Breast epithelium (tissue), 4 donors: ENCODE results near the gene RBM3. TPM values are rescaled to one million over a fixed set of nuclear protein-coding genes. Genes with fewer than 3 reads are reported as not detected.

ENCODE experiments used
- DNase-seq, 2 donors: peaks; one replicate each; pipeline ENCODE4 v3.0.0-alpha.2; 2019; ENCODE audit warnings: low spot score in 2 of 2
- H3K27ac ChIP-seq, 2 donors: fragments of 200-600 bp; sonication (generic) in 1 of 2; one replicate each; pipeline ENCODE4 v1.5.1; 2016 to 2019; ENCODE audit warnings: mild to moderate bottlenecking in 1 of 2
- H3K27me3 ChIP-seq, 2 donors: fragments of 200-600 bp; sonication (generic) in 1 of 2; one replicate each; pipeline versions ENCODE4 v1.5.1 to v1.6.0; 2017 to 2019; ENCODE audit warnings: control low read depth in 1 of 2, mild to moderate bottlenecking in 1 of 2
- H3K36me3 ChIP-seq: fragments of 200-600 bp; one replicate; pipeline ENCODE4 v1.5.1; 2019
- H3K4me1 ChIP-seq, 2 donors: fragments of 200-600 bp; sonication (generic); one replicate each; pipeline ENCODE4 v1.5.1; 2016 to 2019; ENCODE audit warnings: control low read depth in 1 of 2
- H3K4me3 ChIP-seq, 3 donors: fragments of 200-600 bp; sonication (generic); 1 replicate in 2 of 3; 2 replicates in 1 of 3; pipeline ENCODE4 v1.5.1; 2016 to 2019; ENCODE audit warnings: mild to moderate bottlenecking in 3 of 3, moderate library complexity in 2 of 3
- H3K9me3 ChIP-seq, 2 donors: fragments of 200-600 bp; sonication (generic) in 1 of 2; one replicate each; pipeline ENCODE4 v1.5.1; 2016 to 2019; ENCODE audit warnings: control low read depth in 1 of 2
- POLR2A ChIP-seq: fragments of 450-650 bp; IDR thresholded peaks from one replicate; pipeline ENCODE4 v1.6.1; 2016; ENCODE audit warnings: antibody characterized with exemption, mild to moderate bottlenecking, moderate library complexity
- POLR2AphosphoS5 ChIP-seq, 3 donors: sonication (generic); formaldehyde crosslinking; IDR thresholded peaks; one replicate each; pipeline ENCODE4 v1.6.1; 2017; ENCODE audit warnings: antibody characterized with exemption in 3 of 3
- intact Hi-C: fragments of 100-400 bp; cut with DNase I; formaldehyde crosslinking; loops from one replicate; pipeline ENCODE4 v1.15.1; 2023; ENCODE audit warnings: low total_unique reads
- total RNA-seq, 3 donors: library from RNA; depleted of rRNA; stranded (reverse); fragments of >200 nt; gene quantifications; one replicate each; pipeline ENCODE4 v1.1.0, GENCODE V29; 2016
- TF ChIP-seq, protein P1 (sequence below), 3 donors: fragments of 450-650 bp; IDR thresholded peaks; one replicate each; pipeline ENCODE4 v1.5.1; 2016 to 2017; ENCODE audit warnings: antibody characterized with exemption in 3 of 3, mild to moderate bottlenecking in 3 of 3, moderate library complexity in 3 of 3

Gene RBM3
- total RNA-seq, 3 donors from 2014 or later: 152 to 328 (median 213) TPM

DNA sequence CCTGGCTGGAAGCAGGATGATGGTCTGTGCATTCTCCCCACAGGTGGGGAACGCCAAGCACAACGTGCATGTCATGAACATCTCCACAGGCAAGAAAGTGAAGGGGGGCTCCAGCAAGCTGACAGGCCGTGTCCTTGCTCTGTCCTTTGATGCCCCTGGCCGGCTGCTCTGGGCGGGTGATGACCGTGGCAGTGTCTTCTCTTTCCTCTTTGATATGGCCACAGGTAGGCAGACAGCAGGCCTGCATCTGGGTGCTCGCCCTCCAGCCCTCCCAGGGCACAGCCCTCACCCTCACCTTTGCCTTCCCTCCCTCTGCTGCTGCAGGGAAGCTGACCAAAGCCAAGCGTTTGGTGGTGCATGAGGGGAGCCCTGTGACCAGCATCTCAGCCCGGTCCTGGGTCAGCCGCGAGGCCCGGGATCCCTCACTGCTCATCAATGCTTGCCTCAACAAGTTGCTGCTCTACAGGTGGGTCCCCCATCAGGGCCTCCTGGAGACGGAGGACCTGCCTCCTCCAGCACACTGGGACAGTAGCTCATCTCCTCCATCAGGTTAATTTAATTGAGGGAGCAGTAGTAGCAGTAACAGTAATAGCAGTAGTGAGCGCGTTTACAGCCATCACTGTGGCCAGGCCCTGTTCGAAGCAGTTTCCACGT is 27.6 kb downstream of the RBM3 start:
- Histone ChIP-seq H3K27ac (no peak overlapping the region), H3K4me3 (no peak overlapping the region), H3K9me3 (no peaks in the 10 kb centered on the region), H3K27me3 (peaks cover 0 to 23% of the 10 kb centered on the region in 2 donors), H3K4me1 (no peaks in the 10 kb centered on the region), H3K36me3 (no peaks in the 10 kb centered on the region)
- no peak for TF ChIP-seq POLR2AphosphoS5 (IDR thresholded peaks at IDR 0.05)
- TF ChIP-seq, protein P1, sequence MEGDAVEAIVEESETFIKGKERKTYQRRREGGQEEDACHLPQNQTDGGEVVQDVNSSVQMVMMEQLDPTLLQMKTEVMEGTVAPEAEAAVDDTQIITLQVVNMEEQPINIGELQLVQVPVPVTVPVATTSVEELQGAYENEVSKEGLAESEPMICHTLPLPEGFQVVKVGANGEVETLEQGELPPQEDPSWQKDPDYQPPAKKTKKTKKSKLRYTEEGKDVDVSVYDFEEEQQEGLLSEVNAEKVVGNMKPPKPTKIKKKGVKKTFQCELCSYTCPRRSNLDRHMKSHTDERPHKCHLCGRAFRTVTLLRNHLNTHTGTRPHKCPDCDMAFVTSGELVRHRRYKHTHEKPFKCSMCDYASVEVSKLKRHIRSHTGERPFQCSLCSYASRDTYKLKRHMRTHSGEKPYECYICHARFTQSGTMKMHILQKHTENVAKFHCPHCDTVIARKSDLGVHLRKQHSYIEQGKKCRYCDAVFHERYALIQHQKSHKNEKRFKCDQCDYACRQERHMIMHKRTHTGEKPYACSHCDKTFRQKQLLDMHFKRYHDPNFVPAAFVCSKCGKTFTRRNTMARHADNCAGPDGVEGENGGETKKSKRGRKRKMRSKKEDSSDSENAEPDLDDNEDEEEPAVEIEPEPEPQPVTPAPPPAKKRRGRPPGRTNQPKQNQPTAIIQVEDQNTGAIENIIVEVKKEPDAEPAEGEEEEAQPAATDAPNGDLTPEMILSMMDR (IDR thresholded peaks at IDR 0.05): no peak
- TF ChIP-seq POLR2A: no peak
- intact Hi-C loops: no loop called here
- DNase-seq: no peak

DNA sequence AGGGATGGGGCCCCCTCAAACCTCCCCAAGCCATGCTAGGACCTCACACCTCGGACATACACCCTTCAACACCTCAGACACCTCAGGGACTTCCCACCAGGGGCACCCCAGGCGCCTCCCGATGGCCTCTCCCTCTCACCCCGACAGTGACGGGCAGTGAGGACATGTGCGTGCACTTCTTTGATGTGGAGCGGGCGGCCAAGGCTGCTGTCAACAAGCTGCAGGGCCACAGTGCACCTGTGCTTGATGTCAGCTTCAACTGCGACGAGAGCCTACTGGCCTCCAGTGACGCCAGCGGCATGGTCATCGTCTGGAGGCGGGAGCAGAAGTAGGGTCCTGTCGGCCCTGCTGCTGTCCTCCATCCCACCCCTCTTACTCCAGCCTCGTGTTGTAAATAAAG is 30.4 kb downstream of the RBM3 start:
- Histone ChIP-seq H3K9me3 (no peaks in the 10 kb centered on the region), H3K4me3 (no peak overlapping the region), H3K36me3 (no peaks in the 10 kb centered on the region), H3K27me3 (peaks cover 0 to 15% of the 10 kb centered on the region in 2 donors), H3K4me1 (no peaks in the 10 kb centered on the region), H3K27ac (no peak overlapping the region)
- TF ChIP-seq POLR2A (no peak), POLR2AphosphoS5 (IDR thresholded peaks at IDR 0.05) (no peak)
- TF ChIP-seq, protein P1 (IDR thresholded peaks at IDR 0.05): no peak
- intact Hi-C loops: no loop called here
- DNase-seq: no peak

DNA sequence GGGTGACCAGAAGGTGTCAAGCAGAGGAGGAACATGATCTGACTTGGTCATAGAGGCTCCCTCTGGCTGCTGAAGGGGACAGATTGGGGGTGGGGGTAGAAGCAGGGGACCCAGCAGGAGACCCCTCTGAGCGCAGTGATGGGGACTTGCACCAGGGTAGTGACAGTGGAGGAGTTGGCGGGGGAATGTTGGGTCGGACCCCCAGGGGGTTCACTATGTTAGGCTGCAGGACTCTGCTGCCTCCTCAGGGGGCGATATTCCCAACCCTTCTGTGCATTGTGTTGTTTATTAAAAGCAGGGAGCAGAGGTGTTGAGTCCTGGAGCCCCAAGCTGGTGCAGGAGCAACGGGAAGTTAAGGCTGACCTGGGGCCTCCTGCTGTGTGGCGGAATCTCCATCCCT is 31.8 kb downstream of the RBM3 start:
- DNase-seq: no peak
- Histone ChIP-seq H3K4me3 (no peak overlapping the region), H3K4me1 (no peaks in the 10 kb centered on the region), H3K27me3 (peaks cover 0 to 7% of the 10 kb centered on the region in 2 donors), H3K27ac (no peak overlapping the region), H3K36me3 (no peaks in the 10 kb centered on the region), H3K9me3 (no peaks in the 10 kb centered on the region)
- TF ChIP-seq POLR2AphosphoS5 (IDR thresholded peaks at IDR 0.05) (no peak), POLR2A (no peak)
- TF ChIP-seq, protein P1 (IDR thresholded peaks at IDR 0.05): no peak
- intact Hi-C loops: no loop called here

DNA sequence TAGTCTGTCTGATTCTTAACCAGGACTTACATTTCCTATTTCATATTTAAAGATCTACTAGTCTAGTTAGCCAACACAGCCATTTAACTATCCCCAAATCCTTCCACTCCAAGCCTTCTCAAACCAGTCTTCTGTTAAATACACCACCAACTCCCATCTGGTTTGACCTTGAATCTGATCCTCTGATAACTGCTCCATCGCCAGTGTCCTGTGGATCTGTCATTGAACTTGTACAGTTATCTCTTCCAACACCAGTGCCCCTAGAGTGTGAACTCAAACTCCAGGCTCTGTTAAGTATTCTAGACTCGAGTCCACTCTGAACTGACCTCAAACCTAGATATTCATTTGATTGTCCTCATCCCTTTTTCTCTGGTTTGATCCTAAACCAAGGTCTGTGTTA is 37.4 kb downstream of the RBM3 start:
- Histone ChIP-seq H3K27ac (no peak overlapping the region), H3K4me1 (no peaks in the 10 kb centered on the region), H3K27me3 (peaks cover 0 to 23% of the 10 kb centered on the region in 2 donors), H3K4me3 (no peak overlapping the region), H3K9me3 (no peaks in the 10 kb centered on the region), H3K36me3 (no peaks in the 10 kb centered on the region)
- DNase-seq: no peak
- TF ChIP-seq POLR2AphosphoS5 (IDR thresholded peaks at IDR 0.05) (no peak), POLR2A (no peak)
- TF ChIP-seq, protein P1 (IDR thresholded peaks at IDR 0.05): no peak
- intact Hi-C loops: no loop called here

DNA sequence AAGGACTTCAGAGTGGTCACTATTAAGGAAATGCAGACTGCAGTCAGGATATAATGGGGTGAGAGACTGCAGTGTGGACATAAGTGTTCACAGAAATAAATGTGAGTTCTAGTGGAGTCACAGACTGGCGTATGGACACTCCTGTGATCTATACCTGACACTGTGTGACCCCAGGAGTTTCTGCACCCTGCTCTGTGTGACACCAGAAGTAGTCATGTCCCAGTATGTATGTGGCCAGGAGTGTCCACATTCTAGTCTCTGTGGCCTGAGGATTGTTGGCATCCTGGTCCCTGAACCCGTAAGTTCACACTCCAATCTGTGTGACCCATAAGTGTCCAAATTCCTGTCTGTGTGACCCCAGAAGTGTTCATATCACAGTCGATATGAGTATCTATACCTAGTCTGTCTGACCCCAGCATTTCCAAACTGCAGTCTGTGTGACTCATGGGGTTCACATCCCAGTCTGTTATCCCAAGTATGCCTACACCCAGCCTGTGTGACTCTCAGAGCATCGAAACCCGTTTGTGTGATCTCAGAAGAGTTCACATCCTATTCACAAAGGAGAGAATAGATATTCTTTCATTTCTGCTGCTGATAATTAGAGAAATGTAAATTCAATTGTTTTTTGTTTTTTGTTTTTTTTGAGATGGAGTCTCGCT is 39.3 kb downstream of the RBM3 start:
- intact Hi-C loops: no loop called here
- no peak overlapping the region for H3K4me3 ChIP-seq
- DNase-seq: no peak
- H3K27me3 ChIP-seq: peaks cover 0 to 41% of the 10 kb centered on the region in 2 donors
- no peak overlapping the region for H3K27ac ChIP-seq
- H3K9me3 ChIP-seq: no peaks in the 10 kb centered on the region
- no peaks in the 10 kb centered on the region for H3K36me3 ChIP-seq
- no peaks in the 10 kb centered on the region for H3K4me1 ChIP-seq
- TF ChIP-seq, protein P1 (IDR thresholded peaks at IDR 0.05): no peak
- TF ChIP-seq POLR2AphosphoS5 (IDR thresholded peaks at IDR 0.05) (no peak), POLR2A (no peak)
